K562 (cell line): ENCODE data around the gene KCNAB2. TPM values are rescaled to one million over a fixed set of nuclear protein-coding genes. Genes with fewer than 3 reads are reported as not detected.
A peak's percentile ranks its signal among the peaks of the same experiment; 100 is the strongest.

Experiments
- CTBP1 ChIP-seq: fragments of 450-650 bp; IDR thresholded peaks from 2 replicates; pipeline ENCODE4 v1.6.1; 2016; ENCODE audit warnings: borderline replicate concordance
- ETV5 ChIP-seq: sonication (generic); formaldehyde crosslinking; IDR thresholded peaks from 2 replicates; pipeline ENCODE4 v1.4.0; 2020; ENCODE audit warnings: low read depth, mild to moderate bottlenecking, missing genetic modification reagents
- HCFC1 ChIP-seq: IDR thresholded peaks from 2 replicates; pipeline ENCODE4 v1.6.1; 2012; ENCODE audit warnings: low read depth, low read length, improper control_type of control experiment
- HDAC1 ChIP-seq, 2 experiments: fragments of 450-650 bp; IDR thresholded peaks; 2 replicates each; pipeline ENCODE4 v1.6.1; 2016 to 2017; ENCODE audit warnings: inconsistent platforms in 1 of 2, mild to moderate bottlenecking in 1 of 2, moderate library complexity in 1 of 2
- ILK ChIP-seq: fragments of 450-650 bp; IDR thresholded peaks from 2 replicates; pipeline ENCODE4 v1.6.1; 2016; ENCODE audit warnings: missing genetic modification characterization, low read depth, mild to moderate bottlenecking, missing compliant biosample characterization, moderate library complexity, borderline replicate concordance
- IRF2 ChIP-seq: sonication (generic); formaldehyde crosslinking; IDR thresholded peaks from 2 replicates; pipeline ENCODE4 v1.8.1; 2022; ENCODE audit warnings: mild to moderate bottlenecking, missing genetic modification reagents
- MYBL2 ChIP-seq, 2 experiments: fragments of 450-650 bp in 1 of 2; sonication (generic) in 1 of 2; formaldehyde crosslinking in 1 of 2; IDR thresholded peaks; 2 replicates each; pipeline versions ENCODE4 v1.6.1 to v1.8.1; 2017 to 2022; ENCODE audit warnings: borderline replicate concordance in 1 of 2, inconsistent platforms in 1 of 2, low read depth in 1 of 2, mild to moderate bottlenecking in 1 of 2, missing genetic modification reagents in 1 of 2, moderate library complexity in 1 of 2
- OTX1 ChIP-seq: fragments of 450-650 bp; formaldehyde crosslinking; IDR thresholded peaks from 2 replicates; pipeline ENCODE4 v1.4.0; 2022; ENCODE audit warnings: mild to moderate bottlenecking
- POLR3G ChIP-seq: IDR thresholded peaks from 2 replicates; pipeline ENCODE4 v1.6.1; 2011; ENCODE audit not compliant: insufficient read length, insufficient replicate concordance; ENCODE audit errors: extremely low read depth
- ZBTB8A ChIP-seq: fragments of 450-650 bp; IDR thresholded peaks from 2 replicates; pipeline ENCODE4 v1.6.1; 2018; ENCODE audit warnings: mild to moderate bottlenecking, moderate library complexity; ENCODE audit not compliant: partially characterized antibody
- ZNF584 ChIP-seq: fragments of 200-800 bp; sonication (Bioruptor generic); IDR thresholded peaks from 2 replicates; pipeline ENCODE4 v1.6.1; 2016; ENCODE audit warnings: low read depth, mild to moderate bottlenecking, missing genetic modification characterization, missing compliant biosample characterization
- polyA plus RNA-seq, 8 experiments: library from polyadenylated mRNA; depleted of rRNA in 4 of 8; stranded (reverse) in 5 of 8; unstranded in 3 of 8; fragments of >200 nt; fragmentation: Nextera tagmentation in 2 of 8; fragmentation: Illumina TruSeq in 1 of 8; extraction: Ambion mirVana in 2 of 8; extraction: Trizol in 1 of 8; gene quantifications; 2 replicates each; pipeline versions ENCODE4 v1.2.1 to v1.2.3, GENCODE V29; 2011 to 2014; ENCODE audit warnings: inconsistent platforms in 1 of 8, missing spikeins in 1 of 8
- total RNA-seq, 7 experiments: library from RNA; depleted of rRNA in 6 of 7; stranded (reverse); fragments of >200 nt in 6 of 7; fragmentation: Illumina TruSeq in 2 of 7; extraction: Trizol in 2 of 7; gene quantifications; 2 replicates each; pipeline versions ENCODE4 v1.2.1 to v1.2.3, GENCODE V29; 2011 to 2021; ENCODE audit warnings: low replicate concordance in 1 of 7
- TF ChIP-seq, protein P1 (sequence below): fragments of 450-650 bp; IDR thresholded peaks from 2 replicates; pipeline ENCODE4 v1.6.1; 2018; ENCODE audit not compliant: partially characterized antibody
- TF ChIP-seq, protein P2 (sequence below): fragments of 250-450 bp; sonication (Bioruptor Pico); IDR thresholded peaks from 2 replicates; pipeline ENCODE4 v1.8.0; 2022; ENCODE audit warnings: moderate library complexity, mild to moderate bottlenecking, inconsistent platforms
- TF ChIP-seq, protein P3 (sequence below): sonication (generic); formaldehyde crosslinking; IDR thresholded peaks from 2 replicates; pipeline ENCODE4 v1.4.0; 2020; ENCODE audit warnings: mild to moderate bottlenecking, missing genetic modification reagents
- TF ChIP-seq, protein P4 (sequence below): fragments of 250-450 bp; sonication (Bioruptor Pico); IDR thresholded peaks from 2 replicates; pipeline ENCODE4 v1.4.0; 2020; ENCODE audit warnings: borderline replicate concordance
- TF ChIP-seq, protein P5 (sequence below): fragments of 450-650 bp; formaldehyde crosslinking; IDR thresholded peaks from 2 replicates; pipeline ENCODE4 v1.4.0; 2022; ENCODE audit warnings: missing genetic modification characterization

KCNAB2 gene
- total and polyA plus RNA-seq, 9 of the 15 experiments (the other 6 are each of a cell fraction or from before 2014, with no cell fraction given) = 1.8 to 15.8 (median 7.1) TPM

DNA sequence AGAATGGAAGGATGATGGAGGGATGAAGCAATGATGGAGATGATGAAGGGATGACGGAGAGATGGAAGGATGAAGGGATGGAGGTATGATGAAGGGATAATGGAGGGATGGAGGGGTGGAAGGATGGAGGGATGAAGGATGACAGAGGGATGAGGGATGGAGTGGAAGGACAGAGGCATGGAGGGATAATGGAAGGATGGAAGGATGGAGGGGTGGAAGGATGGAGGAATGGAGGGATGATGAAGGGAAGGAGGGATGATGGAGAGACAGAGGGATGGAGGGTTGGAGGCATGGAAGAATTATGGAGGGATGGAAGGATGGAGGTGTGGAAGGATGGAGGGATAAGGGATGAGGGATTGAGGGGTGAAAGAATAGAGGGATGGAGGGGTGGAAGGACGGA is 62.8 kb downstream of the KCNAB2 start (continued):
- TF ChIP-seq, protein P1, sequence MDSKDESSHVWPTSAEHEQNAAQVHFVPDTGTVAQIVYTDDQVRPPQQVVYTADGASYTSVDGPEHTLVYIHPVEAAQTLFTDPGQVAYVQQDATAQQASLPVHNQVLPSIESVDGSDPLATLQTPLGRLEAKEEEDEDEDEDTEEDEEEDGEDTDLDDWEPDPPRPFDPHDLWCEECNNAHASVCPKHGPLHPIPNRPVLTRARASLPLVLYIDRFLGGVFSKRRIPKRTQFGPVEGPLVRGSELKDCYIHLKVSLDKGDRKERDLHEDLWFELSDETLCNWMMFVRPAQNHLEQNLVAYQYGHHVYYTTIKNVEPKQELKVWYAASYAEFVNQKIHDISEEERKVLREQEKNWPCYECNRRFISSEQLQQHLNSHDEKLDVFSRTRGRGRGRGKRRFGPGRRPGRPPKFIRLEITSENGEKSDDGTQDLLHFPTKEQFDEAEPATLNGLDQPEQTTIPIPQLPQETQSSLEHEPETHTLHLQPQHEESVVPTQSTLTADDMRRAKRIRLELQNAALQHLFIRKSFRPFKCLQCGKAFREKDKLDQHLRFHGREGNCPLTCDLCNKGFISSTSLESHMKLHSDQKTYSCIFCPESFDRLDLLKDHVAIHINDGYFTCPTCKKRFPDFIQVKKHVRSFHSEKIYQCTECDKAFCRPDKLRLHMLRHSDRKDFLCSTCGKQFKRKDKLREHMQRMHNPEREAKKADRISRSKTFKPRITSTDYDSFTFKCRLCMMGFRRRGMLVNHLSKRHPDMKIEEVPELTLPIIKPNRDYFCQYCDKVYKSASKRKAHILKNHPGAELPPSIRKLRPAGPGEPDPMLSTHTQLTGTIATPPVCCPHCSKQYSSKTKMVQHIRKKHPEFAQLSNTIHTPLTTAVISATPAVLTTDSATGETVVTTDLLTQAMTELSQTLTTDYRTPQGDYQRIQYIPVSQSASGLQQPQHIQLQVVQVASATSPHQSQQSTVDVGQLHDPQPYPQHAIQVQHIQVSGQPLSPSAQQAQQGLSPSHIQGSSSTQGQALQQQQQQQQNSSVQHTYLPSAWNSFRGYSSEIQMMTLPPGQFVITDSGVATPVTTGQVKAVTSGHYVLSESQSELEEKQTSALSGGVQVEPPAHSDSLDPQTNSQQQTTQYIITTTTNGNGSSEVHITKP = no peak
- TF ChIP-seq ILK (tag) (no peak), ZBTB8A (no peak), IRF2 (CRISPR knock-in tag) (no peak), POLR3G (no peak), ZNF584 (CRISPR knock-in tag) (no peak), HDAC1 (IDR thresholded peaks at IDR 0.05) (peak in 1 of 2 experiments; percentile 46; a peak in 1 of 4 replicates), MYBL2 (IDR thresholded peaks at IDR 0.05; ENCODE audit: low read depth) (peak; percentile 10; the same call in 1 of the 2 replicates), MYBL2 (CRISPR knock-in tag; IDR thresholded peaks at IDR 0.05; ENCODE audit: borderline replicate concordance) (no peak), CTBP1 (0 out of 2 replicates have a peak, but pooled peaks have one; percentile 21), OTX1 (peak; percentile 45; the same call in 1 of the 2 replicates), HCFC1 (no peak), ETV5 (CRISPR knock-in tag) (no peak)
- TF ChIP-seq, protein P2, sequence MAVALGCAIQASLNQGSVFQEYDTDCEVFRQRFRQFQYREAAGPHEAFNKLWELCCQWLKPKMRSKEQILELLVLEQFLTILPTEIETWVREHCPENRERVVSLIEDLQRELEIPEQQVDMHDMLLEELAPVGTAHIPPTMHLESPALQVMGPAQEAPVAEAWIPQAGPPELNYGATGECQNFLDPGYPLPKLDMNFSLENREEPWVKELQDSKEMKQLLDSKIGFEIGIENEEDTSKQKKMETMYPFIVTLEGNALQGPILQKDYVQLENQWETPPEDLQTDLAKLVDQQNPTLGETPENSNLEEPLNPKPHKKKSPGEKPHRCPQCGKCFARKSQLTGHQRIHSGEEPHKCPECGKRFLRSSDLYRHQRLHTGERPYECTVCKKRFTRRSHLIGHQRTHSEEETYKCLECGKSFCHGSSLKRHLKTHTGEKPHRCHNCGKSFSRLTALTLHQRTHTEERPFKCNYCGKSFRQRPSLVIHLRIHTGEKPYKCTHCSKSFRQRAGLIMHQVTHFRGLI (CRISPR knock-in tag) = no peak
- TF ChIP-seq, protein P3, sequence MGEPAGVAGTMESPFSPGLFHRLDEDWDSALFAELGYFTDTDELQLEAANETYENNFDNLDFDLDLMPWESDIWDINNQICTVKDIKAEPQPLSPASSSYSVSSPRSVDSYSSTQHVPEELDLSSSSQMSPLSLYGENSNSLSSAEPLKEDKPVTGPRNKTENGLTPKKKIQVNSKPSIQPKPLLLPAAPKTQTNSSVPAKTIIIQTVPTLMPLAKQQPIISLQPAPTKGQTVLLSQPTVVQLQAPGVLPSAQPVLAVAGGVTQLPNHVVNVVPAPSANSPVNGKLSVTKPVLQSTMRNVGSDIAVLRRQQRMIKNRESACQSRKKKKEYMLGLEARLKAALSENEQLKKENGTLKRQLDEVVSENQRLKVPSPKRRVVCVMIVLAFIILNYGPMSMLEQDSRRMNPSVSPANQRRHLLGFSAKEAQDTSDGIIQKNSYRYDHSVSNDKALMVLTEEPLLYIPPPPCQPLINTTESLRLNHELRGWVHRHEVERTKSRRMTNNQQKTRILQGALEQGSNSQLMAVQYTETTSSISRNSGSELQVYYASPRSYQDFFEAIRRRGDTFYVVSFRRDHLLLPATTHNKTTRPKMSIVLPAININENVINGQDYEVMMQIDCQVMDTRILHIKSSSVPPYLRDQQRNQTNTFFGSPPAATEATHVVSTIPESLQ (CRISPR knock-in tag) = no peak
- TF ChIP-seq, protein P4, sequence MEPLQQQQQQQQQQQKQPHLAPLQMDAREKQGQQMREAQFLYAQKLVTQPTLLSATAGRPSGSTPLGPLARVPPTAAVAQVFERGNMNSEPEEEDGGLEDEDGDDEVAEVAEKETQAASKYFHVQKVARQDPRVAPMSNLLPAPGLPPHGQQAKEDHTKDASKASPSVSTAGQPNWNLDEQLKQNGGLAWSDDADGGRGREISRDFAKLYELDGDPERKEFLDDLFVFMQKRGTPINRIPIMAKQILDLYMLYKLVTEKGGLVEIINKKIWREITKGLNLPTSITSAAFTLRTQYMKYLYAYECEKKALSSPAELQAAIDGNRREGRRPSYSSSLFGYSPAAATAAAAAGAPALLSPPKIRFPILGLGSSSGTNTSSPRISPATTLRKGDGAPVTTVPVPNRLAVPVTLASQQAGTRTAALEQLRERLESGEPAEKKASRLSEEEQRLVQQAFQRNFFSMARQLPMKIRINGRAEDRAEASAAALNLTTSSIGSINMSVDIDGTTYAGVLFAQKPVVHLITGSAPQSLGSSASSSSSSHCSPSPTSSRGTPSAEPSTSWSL (CRISPR knock-in tag) = no peak
- TF ChIP-seq, protein P5, sequence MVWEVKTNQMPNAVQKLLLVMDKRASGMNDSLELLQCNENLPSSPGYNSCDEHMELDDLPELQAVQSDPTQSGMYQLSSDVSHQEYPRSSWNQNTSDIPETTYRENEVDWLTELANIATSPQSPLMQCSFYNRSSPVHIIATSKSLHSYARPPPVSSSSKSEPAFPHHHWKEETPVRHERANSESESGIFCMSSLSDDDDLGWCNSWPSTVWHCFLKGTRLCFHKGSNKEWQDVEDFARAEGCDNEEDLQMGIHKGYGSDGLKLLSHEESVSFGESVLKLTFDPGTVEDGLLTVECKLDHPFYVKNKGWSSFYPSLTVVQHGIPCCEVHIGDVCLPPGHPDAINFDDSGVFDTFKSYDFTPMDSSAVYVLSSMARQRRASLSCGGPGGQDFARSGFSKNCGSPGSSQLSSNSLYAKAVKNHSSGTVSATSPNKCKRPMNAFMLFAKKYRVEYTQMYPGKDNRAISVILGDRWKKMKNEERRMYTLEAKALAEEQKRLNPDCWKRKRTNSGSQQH (CRISPR knock-in tag) = 0 out of 2 replicates have a peak, but pooled peaks have one; percentile 59
